ENCODE results near the gene DMGDH. TPM values are rescaled to one million over a fixed set of nuclear protein-coding genes. Genes with fewer than 3 reads are reported as not detected.

Gene DMGDH
- total and polyA plus RNA-seq, 4 donors = 28.9 to 130 (median 48.5) TPM

DNA sequence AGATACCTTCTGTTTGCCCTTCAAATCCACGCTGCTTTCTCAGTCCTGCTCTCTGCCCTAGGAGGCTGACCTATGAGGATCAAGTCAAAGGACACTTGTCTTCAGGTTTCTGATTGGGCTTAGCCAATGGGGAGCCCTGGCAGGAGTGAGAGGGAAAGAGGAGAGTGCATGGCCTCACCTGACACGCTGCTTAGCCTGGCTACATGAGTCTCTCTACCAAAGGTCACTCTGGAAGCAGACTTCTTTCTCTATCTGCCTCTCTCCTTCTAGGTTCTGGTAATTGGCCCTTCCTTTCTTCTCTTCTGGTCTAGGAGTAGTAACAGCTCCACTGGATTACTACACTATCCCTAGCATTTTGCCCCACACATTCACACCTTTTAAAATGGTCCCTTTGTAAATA, 97.5 kb downstream of the DMGDH start:
- 53% methylated on average over 2 of the region's 2 CpGs for WGBS
- no peaks in the 10 kb centered on the region for H3K9me3 ChIP-seq (ENCODE audit: control insufficient read depth in 4 of 4, low read length in 3 of 4)
- no peak overlapping the region for H3K27ac ChIP-seq (ENCODE audit: low read depth in 1 of 2, low read length in 2 of 2)
- DNase-seq (ENCODE audit: low spot score) = no peak
- no peaks in the 10 kb centered on the region for H3K36me3 ChIP-seq (ENCODE audit: control insufficient read depth in 4 of 4, insufficient read depth in 3 of 4, low read depth in 1 of 4, low read length in 3 of 4)
- H3K4me1 ChIP-seq (ENCODE audit: control insufficient read depth in 4 of 4, insufficient read depth in 4 of 4, low read length in 3 of 4) = peaks cover 0 to 12% (median 3%) of the 10 kb centered on the region in 4 donors
- no peaks in the 10 kb centered on the region for H3K27me3 ChIP-seq (ENCODE audit: control insufficient read depth in 4 of 4, insufficient read depth in 4 of 4, low read length in 3 of 4)
- no peak overlapping the region for H3K9ac ChIP-seq (ENCODE audit: low read depth in 1 of 2, low read length in 2 of 2)
- no peak overlapping the region for H3K4me3 ChIP-seq (ENCODE audit: low read depth in 1 of 3, low read length in 3 of 3)
- TF ChIP-seq JUND (IDR thresholded peaks at IDR 0.05) (no peak), NR2F2 (IDR thresholded peaks at IDR 0.05) (no peak), RXRA (IDR thresholded peaks at IDR 0.05) (no peak), HNF4G (IDR thresholded peaks at IDR 0.05) (no peak), SP1 (IDR thresholded peaks at IDR 0.05) (no peak), GABPA (IDR thresholded peaks at IDR 0.05 in 1 of 2, conservative IDR thresholded peaks at IDR 0.05 in 1 of 2) (no peak), TAF1 (conservative IDR thresholded peaks at IDR 0.05) (no peak), FOXA1 (IDR thresholded peaks at IDR 0.05) (no peak), YY1 (IDR thresholded peaks at IDR 0.05) (no peak)
- TF ChIP-seq, protein P1, sequence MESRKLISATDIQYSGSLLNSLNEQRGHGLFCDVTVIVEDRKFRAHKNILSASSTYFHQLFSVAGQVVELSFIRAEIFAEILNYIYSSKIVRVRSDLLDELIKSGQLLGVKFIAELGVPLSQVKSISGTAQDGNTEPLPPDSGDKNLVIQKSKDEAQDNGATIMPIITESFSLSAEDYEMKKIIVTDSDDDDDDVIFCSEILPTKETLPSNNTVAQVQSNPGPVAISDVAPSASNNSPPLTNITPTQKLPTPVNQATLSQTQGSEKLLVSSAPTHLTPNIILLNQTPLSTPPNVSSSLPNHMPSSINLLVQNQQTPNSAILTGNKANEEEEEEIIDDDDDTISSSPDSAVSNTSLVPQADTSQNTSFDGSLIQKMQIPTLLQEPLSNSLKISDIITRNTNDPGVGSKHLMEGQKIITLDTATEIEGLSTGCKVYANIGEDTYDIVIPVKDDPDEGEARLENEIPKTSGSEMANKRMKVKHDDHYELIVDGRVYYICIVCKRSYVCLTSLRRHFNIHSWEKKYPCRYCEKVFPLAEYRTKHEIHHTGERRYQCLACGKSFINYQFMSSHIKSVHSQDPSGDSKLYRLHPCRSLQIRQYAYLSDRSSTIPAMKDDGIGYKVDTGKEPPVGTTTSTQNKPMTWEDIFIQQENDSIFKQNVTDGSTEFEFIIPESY (IDR thresholded peaks at IDR 0.05) = no peak
- TF ChIP-seq, protein P2, sequence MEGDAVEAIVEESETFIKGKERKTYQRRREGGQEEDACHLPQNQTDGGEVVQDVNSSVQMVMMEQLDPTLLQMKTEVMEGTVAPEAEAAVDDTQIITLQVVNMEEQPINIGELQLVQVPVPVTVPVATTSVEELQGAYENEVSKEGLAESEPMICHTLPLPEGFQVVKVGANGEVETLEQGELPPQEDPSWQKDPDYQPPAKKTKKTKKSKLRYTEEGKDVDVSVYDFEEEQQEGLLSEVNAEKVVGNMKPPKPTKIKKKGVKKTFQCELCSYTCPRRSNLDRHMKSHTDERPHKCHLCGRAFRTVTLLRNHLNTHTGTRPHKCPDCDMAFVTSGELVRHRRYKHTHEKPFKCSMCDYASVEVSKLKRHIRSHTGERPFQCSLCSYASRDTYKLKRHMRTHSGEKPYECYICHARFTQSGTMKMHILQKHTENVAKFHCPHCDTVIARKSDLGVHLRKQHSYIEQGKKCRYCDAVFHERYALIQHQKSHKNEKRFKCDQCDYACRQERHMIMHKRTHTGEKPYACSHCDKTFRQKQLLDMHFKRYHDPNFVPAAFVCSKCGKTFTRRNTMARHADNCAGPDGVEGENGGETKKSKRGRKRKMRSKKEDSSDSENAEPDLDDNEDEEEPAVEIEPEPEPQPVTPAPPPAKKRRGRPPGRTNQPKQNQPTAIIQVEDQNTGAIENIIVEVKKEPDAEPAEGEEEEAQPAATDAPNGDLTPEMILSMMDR (IDR thresholded peaks at IDR 0.05; ENCODE audit: low read depth, low read length, missing input control) = no peak
- TF ChIP-seq, protein P3, sequence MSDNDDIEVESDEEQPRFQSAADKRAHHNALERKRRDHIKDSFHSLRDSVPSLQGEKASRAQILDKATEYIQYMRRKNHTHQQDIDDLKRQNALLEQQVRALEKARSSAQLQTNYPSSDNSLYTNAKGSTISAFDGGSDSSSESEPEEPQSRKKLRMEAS (IDR thresholded peaks at IDR 0.05) = no peak
- TF ChIP-seq, protein P4, sequence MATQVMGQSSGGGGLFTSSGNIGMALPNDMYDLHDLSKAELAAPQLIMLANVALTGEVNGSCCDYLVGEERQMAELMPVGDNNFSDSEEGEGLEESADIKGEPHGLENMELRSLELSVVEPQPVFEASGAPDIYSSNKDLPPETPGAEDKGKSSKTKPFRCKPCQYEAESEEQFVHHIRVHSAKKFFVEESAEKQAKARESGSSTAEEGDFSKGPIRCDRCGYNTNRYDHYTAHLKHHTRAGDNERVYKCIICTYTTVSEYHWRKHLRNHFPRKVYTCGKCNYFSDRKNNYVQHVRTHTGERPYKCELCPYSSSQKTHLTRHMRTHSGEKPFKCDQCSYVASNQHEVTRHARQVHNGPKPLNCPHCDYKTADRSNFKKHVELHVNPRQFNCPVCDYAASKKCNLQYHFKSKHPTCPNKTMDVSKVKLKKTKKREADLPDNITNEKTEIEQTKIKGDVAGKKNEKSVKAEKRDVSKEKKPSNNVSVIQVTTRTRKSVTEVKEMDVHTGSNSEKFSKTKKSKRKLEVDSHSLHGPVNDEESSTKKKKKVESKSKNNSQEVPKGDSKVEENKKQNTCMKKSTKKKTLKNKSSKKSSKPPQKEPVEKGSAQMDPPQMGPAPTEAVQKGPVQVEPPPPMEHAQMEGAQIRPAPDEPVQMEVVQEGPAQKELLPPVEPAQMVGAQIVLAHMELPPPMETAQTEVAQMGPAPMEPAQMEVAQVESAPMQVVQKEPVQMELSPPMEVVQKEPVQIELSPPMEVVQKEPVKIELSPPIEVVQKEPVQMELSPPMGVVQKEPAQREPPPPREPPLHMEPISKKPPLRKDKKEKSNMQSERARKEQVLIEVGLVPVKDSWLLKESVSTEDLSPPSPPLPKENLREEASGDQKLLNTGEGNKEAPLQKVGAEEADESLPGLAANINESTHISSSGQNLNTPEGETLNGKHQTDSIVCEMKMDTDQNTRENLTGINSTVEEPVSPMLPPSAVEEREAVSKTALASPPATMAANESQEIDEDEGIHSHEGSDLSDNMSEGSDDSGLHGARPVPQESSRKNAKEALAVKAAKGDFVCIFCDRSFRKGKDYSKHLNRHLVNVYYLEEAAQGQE (IDR thresholded peaks at IDR 0.05) = no peak

DNA sequence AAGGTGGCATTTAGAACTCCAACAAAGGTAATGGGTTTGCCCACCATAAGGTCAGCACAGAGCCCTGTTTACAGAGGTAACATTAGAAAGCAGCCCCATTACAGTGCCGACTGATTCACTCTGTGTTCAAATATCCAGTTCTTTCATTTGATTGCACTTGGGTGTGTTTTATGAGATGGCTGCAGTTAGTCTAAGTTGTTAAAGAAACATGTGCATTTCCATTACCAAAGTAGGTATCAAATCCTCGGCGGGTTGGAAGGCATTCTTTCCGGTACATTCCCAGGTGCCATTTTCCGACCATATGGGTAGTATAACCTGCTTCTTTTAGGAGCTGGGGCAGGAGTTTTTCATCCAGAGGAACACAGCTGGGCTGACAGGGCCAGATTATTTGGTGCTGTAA, 100.7 kb downstream of the DMGDH start:
- Histone ChIP-seq H3K36me3 (ENCODE audit: control insufficient read depth in 4 of 4, insufficient read depth in 3 of 4, low read depth in 1 of 4, low read length in 3 of 4) (peaks cover 0 to 2% (median 0%) of the 10 kb centered on the region in 4 donors), H3K4me3 (ENCODE audit: low read depth in 1 of 3, low read length in 3 of 3) (no peak overlapping the region), H3K9ac (ENCODE audit: low read depth in 1 of 2, low read length in 2 of 2) (no peak overlapping the region), H3K27me3 (ENCODE audit: control insufficient read depth in 4 of 4, insufficient read depth in 4 of 4, low read length in 3 of 4) (no peaks in the 10 kb centered on the region), H3K9me3 (ENCODE audit: control insufficient read depth in 4 of 4, low read length in 3 of 4) (no peaks in the 10 kb centered on the region), H3K4me1 (ENCODE audit: control insufficient read depth in 4 of 4, insufficient read depth in 4 of 4, low read length in 3 of 4) (peaks cover 0 to 9% (median 3%) of the 10 kb centered on the region in 4 donors), H3K27ac (ENCODE audit: low read depth in 1 of 2, low read length in 2 of 2) (no peak overlapping the region)
- DNase-seq (ENCODE audit: low spot score) = no peak
- 97% methylated on average over 5 of the region's 5 CpGs for WGBS
- no peak for TF ChIP-seq GABPA (IDR thresholded peaks at IDR 0.05 in 1 of 2, conservative IDR thresholded peaks at IDR 0.05 in 1 of 2)
- no peak for TF ChIP-seq RAD21 (IDR thresholded peaks at IDR 0.05)
- no peak for TF ChIP-seq NR2F2 (IDR thresholded peaks at IDR 0.05)
- TF ChIP-seq FOXA2 (IDR thresholded peaks at IDR 0.05) = no peak
- TF ChIP-seq SP1 (IDR thresholded peaks at IDR 0.05) = no peak
- no peak for TF ChIP-seq HNF4A (conservative IDR thresholded peaks at IDR 0.05)
- TF ChIP-seq, protein P2 (IDR thresholded peaks at IDR 0.05; ENCODE audit: low read depth, low read length, missing input control) = no peak
- TF ChIP-seq, protein P3 (IDR thresholded peaks at IDR 0.05) = no peak
- TF ChIP-seq YY1 (IDR thresholded peaks at IDR 0.05) = no peak
- TF ChIP-seq FOXA1 (IDR thresholded peaks at IDR 0.05) = no peak
- no peak for TF ChIP-seq TAF1 (conservative IDR thresholded peaks at IDR 0.05)
- TF ChIP-seq, protein P5, sequence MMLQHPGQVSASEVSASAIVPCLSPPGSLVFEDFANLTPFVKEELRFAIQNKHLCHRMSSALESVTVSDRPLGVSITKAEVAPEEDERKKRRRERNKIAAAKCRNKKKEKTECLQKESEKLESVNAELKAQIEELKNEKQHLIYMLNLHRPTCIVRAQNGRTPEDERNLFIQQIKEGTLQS (IDR thresholded peaks at IDR 0.05) = no peak
- TF ChIP-seq, protein P4 (IDR thresholded peaks at IDR 0.05) = no peak
- TF ChIP-seq JUND (IDR thresholded peaks at IDR 0.05) = no peak
